SK-N-MC (cell line): Measurements from ENCODE around the gene PRICKLE4.

ENCODE experiments used
- DNase-seq: peaks from one replicate; pipeline ENCODE4 v3.0.0-alpha.2; 2011; ENCODE audit warnings: low read depth, low spot score
- H3K27ac ChIP-seq: fragments of 200-600 bp; sonication (generic); 2 replicates; pipeline ENCODE4 v1.5.1; 2016; ENCODE audit warnings: mixed run types
- H3K36me3 ChIP-seq: fragments of 200-600 bp; sonication (generic); 2 replicates; pipeline ENCODE4 v1.6.1; 2017; ENCODE audit warnings: antibody characterized with exemption, low read length, mixed read lengths; ENCODE audit not compliant: insufficient read depth
- H3K4me3 ChIP-seq: fragments of 200-600 bp; sonication (generic); 2 replicates; pipeline ENCODE4 v1.5.1; 2016
- H3K9ac ChIP-seq: fragments of 200-600 bp; sonication (generic); 2 replicates; pipeline ENCODE4 v1.8.0; 2017; ENCODE audit warnings: mixed run types, mixed read lengths; ENCODE audit not compliant: insufficient read length
- H3K9me3 ChIP-seq: fragments of 200-600 bp; sonication (generic); 2 replicates; pipeline ENCODE4 v1.6.1; 2017; ENCODE audit warnings: low read depth, mild to moderate bottlenecking, antibody characterized with exemption, low read length, moderate library complexity, mixed read lengths
- EZH2 ChIP-seq: fragments of 200-600 bp; sonication (generic); IDR thresholded peaks from one replicate; pipeline ENCODE4 v1.6.1; 2017; ENCODE audit warnings: antibody characterized with exemption
- FOXP2 ChIP-seq: optimal IDR thresholded peaks from 2 replicates; pipeline ENCODE3; 2011; ENCODE audit warnings: mild to moderate bottlenecking, moderate library complexity; ENCODE audit not compliant: insufficient read depth; ENCODE audit errors: extremely low read length, control extremely low read depth
- POLR2AphosphoS5 ChIP-seq: IDR thresholded peaks from 2 replicates; pipeline ENCODE4 v1.6.1; 2012; ENCODE audit warnings: mild to moderate bottlenecking, low read depth, low read length, borderline replicate concordance

PRICKLE4 gene

GRCh38 chr6:41826343-41827022 is 45.9 kb downstream of the PRICKLE4 start:
- Histone ChIP-seq H3K9me3 (no peaks in the 10 kb centered on the region), H3K4me3 (no peak overlapping the region), H3K9ac (no peak overlapping the region), H3K27ac (no peak overlapping the region), H3K36me3 (no peaks in the 10 kb centered on the region)
- TF ChIP-seq POLR2AphosphoS5 (no peak), FOXP2 (no peak), EZH2 (no peak)
- DNase-seq = no peak

GRCh38 chr6:41832263-41832662 is 51.7 kb downstream of the PRICKLE4 start:
- no peak for DNase-seq
- H3K36me3 ChIP-seq = no peaks in the 10 kb centered on the region
- TF ChIP-seq FOXP2 (no peak), EZH2 (no peak), POLR2AphosphoS5 (no peak)
- no peak overlapping the region for H3K9ac ChIP-seq
- no peaks in the 10 kb centered on the region for H3K9me3 ChIP-seq
- no peak overlapping the region for H3K27ac ChIP-seq
- H3K4me3 ChIP-seq = no peak overlapping the region

- TF ChIP-seq FOXP2 (no peak), EZH2 (no peak), POLR2AphosphoS5 (no peak)
Observed at GRCh38 chr6:41836022-41836659, 55.6 kb downstream of the PRICKLE4 start.

GRCh38 chr6:41836660-41837052 is 56.1 kb downstream of the PRICKLE4 start:
- no peak for DNase-seq
- H3K9me3 ChIP-seq = no peaks in the 10 kb centered on the region
- H3K36me3 ChIP-seq = no peaks in the 10 kb centered on the region
- TF ChIP-seq FOXP2 (no peak), POLR2AphosphoS5 (no peak), EZH2 (no peak)
- H3K9ac ChIP-seq = no peak overlapping the region
- H3K27ac ChIP-seq = no peak overlapping the region
- H3K4me3 ChIP-seq = no peak overlapping the region

More at GRCh38 chr6:41836022-41836659, 55.6 kb downstream of the PRICKLE4 start:
- Histone ChIP-seq H3K27ac (no peak overlapping the region), H3K4me3 (no peak overlapping the region), H3K36me3 (no peaks in the 10 kb centered on the region), H3K9ac (no peak overlapping the region), H3K9me3 (no peaks in the 10 kb centered on the region)
- no peak for DNase-seq
